ENCODE data around the gene CLEC2L.

DNA sequence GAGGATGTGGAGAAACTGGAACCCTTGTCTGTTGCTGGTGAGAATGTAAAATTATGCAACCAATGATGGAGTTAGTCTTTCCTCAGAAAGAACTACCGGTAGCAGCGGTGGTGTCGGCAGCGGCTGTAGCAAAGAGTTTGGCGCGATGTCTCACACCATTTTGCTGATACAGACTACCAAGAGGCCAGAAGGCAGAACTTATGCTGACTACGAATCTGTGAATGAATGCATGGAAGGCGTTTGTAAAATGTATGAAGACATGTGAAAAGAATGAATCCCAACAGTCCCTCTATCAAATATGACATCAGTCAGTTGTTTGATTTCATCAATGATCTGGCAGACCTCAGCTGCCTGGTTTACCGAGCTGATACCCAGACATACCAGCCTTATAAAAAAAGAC lies 10.6 kb downstream of the CLEC2L start:
- TF ChIP-seq, protein P1, sequence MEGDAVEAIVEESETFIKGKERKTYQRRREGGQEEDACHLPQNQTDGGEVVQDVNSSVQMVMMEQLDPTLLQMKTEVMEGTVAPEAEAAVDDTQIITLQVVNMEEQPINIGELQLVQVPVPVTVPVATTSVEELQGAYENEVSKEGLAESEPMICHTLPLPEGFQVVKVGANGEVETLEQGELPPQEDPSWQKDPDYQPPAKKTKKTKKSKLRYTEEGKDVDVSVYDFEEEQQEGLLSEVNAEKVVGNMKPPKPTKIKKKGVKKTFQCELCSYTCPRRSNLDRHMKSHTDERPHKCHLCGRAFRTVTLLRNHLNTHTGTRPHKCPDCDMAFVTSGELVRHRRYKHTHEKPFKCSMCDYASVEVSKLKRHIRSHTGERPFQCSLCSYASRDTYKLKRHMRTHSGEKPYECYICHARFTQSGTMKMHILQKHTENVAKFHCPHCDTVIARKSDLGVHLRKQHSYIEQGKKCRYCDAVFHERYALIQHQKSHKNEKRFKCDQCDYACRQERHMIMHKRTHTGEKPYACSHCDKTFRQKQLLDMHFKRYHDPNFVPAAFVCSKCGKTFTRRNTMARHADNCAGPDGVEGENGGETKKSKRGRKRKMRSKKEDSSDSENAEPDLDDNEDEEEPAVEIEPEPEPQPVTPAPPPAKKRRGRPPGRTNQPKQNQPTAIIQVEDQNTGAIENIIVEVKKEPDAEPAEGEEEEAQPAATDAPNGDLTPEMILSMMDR (conservative IDR thresholded peaks at IDR 0.05 in 1 of 2, IDR thresholded peaks at IDR 0.05 in 1 of 2; ENCODE audit: low read depth in 1 of 2, low read length in 2 of 2): no peak
- TF ChIP-seq EZH2 (IDR thresholded peaks at IDR 0.05; ENCODE audit: low read length, missing control alignments): no peak
